ENCODE results near the gene ZYG11A. TPM values are rescaled to one million over a fixed set of nuclear protein-coding genes. Genes with fewer than 3 reads are reported as not detected.
"Not testable (repeated sequence)": the region's sequence is repeated elsewhere in the genome, so short reads cannot be mapped to it uniquely, and the experiment has no call there.

Gene ZYG11A
- total RNA-seq, 1 donor from 2014 or later: 1.5 TPM

- no peak for DNase-seq
- TF ChIP-seq, protein P1, sequence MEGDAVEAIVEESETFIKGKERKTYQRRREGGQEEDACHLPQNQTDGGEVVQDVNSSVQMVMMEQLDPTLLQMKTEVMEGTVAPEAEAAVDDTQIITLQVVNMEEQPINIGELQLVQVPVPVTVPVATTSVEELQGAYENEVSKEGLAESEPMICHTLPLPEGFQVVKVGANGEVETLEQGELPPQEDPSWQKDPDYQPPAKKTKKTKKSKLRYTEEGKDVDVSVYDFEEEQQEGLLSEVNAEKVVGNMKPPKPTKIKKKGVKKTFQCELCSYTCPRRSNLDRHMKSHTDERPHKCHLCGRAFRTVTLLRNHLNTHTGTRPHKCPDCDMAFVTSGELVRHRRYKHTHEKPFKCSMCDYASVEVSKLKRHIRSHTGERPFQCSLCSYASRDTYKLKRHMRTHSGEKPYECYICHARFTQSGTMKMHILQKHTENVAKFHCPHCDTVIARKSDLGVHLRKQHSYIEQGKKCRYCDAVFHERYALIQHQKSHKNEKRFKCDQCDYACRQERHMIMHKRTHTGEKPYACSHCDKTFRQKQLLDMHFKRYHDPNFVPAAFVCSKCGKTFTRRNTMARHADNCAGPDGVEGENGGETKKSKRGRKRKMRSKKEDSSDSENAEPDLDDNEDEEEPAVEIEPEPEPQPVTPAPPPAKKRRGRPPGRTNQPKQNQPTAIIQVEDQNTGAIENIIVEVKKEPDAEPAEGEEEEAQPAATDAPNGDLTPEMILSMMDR (IDR thresholded peaks at IDR 0.05): no peak
- no peaks in the 10 kb centered on the region for H3K9me3 Mint-ChIP-seq
- H3K27me3 Mint-ChIP-seq: no peaks in the 10 kb centered on the region
- peaks cover 55% of the 10 kb centered on the region for H3K36me3 Mint-ChIP-seq (ENCODE audit: low read depth)
- POLR2A ChIA-PET: no interaction called here
- no peaks in the 10 kb centered on the region for H3K4me1 Mint-ChIP-seq
- intact Hi-C loops (cut with micrococcal nuclease): no loop called here
- no peak overlapping the region for H3K27ac Mint-ChIP-seq
- CTCF ChIA-PET: no interaction called here
- no peak overlapping the region for H3K4me3 Mint-ChIP-seq
- ATAC-seq (ENCODE audit: low read depth): no peak
These were observed 28.1 kb upstream of the ZYG11A start for GRCh38 chr1:52814465-52814864.

GRCh38 chr1:52820830-52821229 lies 21.7 kb upstream of the ZYG11A start:
- H3K4me3 Mint-ChIP-seq; H3K4me1 Mint-ChIP-seq; H3K27ac Mint-ChIP-seq; ATAC-seq (ENCODE audit: low read depth); POLR2A ChIA-PET; H3K27me3 Mint-ChIP-seq; H3K9me3 Mint-ChIP-seq; intact Hi-C loops (cut with micrococcal nuclease); CTCF ChIA-PET; DNase-seq: not testable (repeated sequence)
- H3K36me3 Mint-ChIP-seq (ENCODE audit: low read depth): peaks cover 37% of the 10 kb centered on the region

DNA sequence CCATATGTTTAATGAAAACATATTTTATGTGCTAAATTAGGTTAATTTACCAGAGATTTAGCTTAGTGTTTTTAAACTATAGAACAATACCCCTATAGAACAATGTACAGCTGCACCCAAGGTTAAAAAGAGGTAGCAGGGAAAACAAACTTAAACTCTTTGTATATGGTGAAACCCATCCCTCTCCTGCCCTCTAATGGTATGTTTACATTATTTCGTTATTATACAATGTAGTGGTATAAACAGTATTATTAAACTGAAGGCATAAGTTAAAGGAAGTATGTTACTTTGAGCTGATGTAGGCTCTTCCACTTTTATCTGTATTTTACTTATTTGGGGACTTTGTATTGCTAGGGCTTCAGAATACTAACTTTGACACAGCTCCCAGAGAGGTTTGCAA lies 16.7 kb upstream of the ZYG11A start:
- Mint-ChIP-seq H3K27me3 (no peaks in the 10 kb centered on the region), H3K4me1 (no peaks in the 10 kb centered on the region), H3K27ac (no peak overlapping the region), H3K9me3 (no peaks in the 10 kb centered on the region), H3K4me3 (no peak overlapping the region), H3K36me3 (ENCODE audit: low read depth) (peaks cover 14% of the 10 kb centered on the region)
- TF ChIP-seq, protein P1 (IDR thresholded peaks at IDR 0.05): no peak
- intact Hi-C loops (cut with micrococcal nuclease): loop anchor here (2.0 kb wide), 1 partner anchor 125 kb away; no protein-coding TSS in a partner anchor
- ChIA-PET POLR2A (no interaction called here), CTCF (interaction anchor here (0.7 to 1.2 kb wide), 3 partner anchors 17 to 126 kb away, joined by 3 to 5 read pairs (median 3); partner anchors contain the start of gene ZYG11A)
- ATAC-seq (ENCODE audit: low read depth) (no peak), DNase-seq (no peak)

- CTCF ChIA-PET: no interaction called here
- no peak for DNase-seq
- no peaks in the 10 kb centered on the region for H3K9me3 Mint-ChIP-seq
- POLR2A ChIA-PET: no interaction called here
- no peak overlapping the region for H3K4me3 Mint-ChIP-seq
- TF ChIP-seq, protein P1 (IDR thresholded peaks at IDR 0.05): no peak
- no peaks in the 10 kb centered on the region for H3K4me1 Mint-ChIP-seq
- no peak overlapping the region for H3K27ac Mint-ChIP-seq
- ATAC-seq (ENCODE audit: low read depth): no peak
- intact Hi-C loops (cut with micrococcal nuclease): no loop called here
- H3K36me3 Mint-ChIP-seq (ENCODE audit: low read depth): no peaks in the 10 kb centered on the region
- H3K27me3 Mint-ChIP-seq: peaks cover 8% of the 10 kb centered on the region
These were observed 7.8 kb upstream of the ZYG11A start for GRCh38 chr1:52834798-52835197.

GRCh38 chr1:52836035-52836434 lies 6.5 kb upstream of the ZYG11A start:
- intact Hi-C loops (cut with micrococcal nuclease): no loop called here
- Mint-ChIP-seq H3K4me3 (no peak overlapping the region), H3K27ac (no peak overlapping the region), H3K36me3 (ENCODE audit: low read depth) (no peaks in the 10 kb centered on the region), H3K27me3 (peaks cover 9% of the 10 kb centered on the region), H3K9me3 (no peaks in the 10 kb centered on the region), H3K4me1 (no peaks in the 10 kb centered on the region)
- ChIA-PET POLR2A (no interaction called here), CTCF (no interaction called here)
- DNase-seq: no peak
- TF ChIP-seq, protein P1 (IDR thresholded peaks at IDR 0.05): no peak
- no peak for ATAC-seq (ENCODE audit: low read depth)

GRCh38 chr1:52839175-52839574 lies 3.4 kb upstream of the ZYG11A start:
- H3K4me1 Mint-ChIP-seq; H3K36me3 Mint-ChIP-seq (ENCODE audit: low read depth); CTCF ChIA-PET; H3K27ac Mint-ChIP-seq; H3K9me3 Mint-ChIP-seq; H3K4me3 Mint-ChIP-seq; DNase-seq; ATAC-seq (ENCODE audit: low read depth); intact Hi-C loops (cut with micrococcal nuclease): not testable (repeated sequence)
- peaks cover 10% of the 10 kb centered on the region for H3K27me3 Mint-ChIP-seq
- POLR2A ChIA-PET: interaction anchor here (0.6 kb wide), 1 partner anchor 307 kb away, joined by 3 read pairs; no protein-coding TSS in a partner anchor

DNA sequence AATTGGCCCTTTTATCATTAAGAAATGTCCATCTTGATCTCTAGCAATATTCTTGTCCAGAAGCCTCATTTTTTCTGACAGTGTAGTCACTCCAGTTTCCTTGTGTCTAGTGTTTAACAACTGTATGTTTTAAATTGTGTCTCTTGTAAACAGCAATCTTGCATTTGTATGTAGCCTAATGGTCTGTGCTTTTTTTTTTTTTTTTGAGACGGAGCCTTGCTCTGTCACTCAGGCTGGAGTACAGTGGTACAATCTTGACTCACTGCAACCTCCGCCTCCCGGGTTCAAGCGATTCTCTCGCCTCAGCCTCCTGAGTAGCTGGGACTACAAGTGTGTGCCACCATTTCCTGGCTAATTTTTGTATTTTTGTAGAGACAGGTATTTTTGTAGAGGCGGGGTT lies 2.6 kb downstream of the ZYG11A start:
- H3K9me3 Mint-ChIP-seq; DNase-seq; CTCF ChIA-PET; POLR2A ChIA-PET; intact Hi-C loops (cut with micrococcal nuclease); H3K27ac Mint-ChIP-seq; H3K4me3 Mint-ChIP-seq; H3K27me3 Mint-ChIP-seq; ATAC-seq (ENCODE audit: low read depth); H3K36me3 Mint-ChIP-seq (ENCODE audit: low read depth); H3K4me1 Mint-ChIP-seq: not testable (repeated sequence)

All from activated B cell treated with CpG ODN at 0.5 μM for 24 hours (primary cell).